Limb (tissue), 2 donors: Measurements from ENCODE around the gene SAFB2.

Experiments
- DNase-seq, 2 donors: peaks; one replicate each; pipeline ENCODE4 v3.0.0-alpha.2; 2016; ENCODE audit errors: extremely low spot score in 2 of 2

SAFB2 gene

DNA sequence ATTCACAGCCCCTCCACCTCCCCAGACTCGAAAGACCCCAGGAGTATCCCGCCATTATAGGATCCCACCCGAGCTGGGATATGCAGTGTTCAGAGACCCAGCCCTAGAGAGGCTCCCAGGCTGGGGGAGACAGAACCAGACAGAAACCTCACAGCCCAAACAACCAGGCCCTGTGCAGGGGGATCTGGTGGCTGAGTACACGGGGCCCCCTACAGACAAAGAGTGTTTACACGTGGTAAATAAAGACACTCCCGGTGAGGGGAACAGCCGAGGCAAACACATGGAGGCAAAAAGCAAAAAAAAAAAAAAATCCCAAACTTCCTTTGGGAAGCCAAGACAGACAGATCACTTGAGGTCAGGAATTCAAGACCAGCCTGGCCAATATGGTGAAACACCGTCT, 79.9 kb downstream of the SAFB2 start:
- DNase-seq, result no peak

DNA sequence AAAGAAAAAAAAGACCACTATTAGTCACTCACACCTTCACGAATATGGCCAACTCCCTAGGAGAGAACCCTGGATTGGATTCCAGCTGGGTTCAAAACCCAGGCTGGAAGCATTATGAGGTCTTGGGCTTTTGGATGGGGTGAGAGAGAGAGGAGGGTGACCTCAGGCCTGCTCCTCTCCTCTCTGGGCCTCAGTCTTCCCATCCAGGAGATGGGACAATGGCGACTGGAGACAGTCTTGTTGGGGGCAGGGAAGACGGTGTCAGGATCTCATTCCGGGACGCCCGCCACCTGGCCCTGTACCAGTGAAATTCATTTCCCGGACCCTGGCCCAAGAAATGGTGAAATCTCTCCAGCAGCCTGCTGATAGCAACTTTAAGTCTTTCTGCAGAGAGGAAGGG, 81.1 kb downstream of the SAFB2 start:
- DNase-seq, result no peak

DNA sequence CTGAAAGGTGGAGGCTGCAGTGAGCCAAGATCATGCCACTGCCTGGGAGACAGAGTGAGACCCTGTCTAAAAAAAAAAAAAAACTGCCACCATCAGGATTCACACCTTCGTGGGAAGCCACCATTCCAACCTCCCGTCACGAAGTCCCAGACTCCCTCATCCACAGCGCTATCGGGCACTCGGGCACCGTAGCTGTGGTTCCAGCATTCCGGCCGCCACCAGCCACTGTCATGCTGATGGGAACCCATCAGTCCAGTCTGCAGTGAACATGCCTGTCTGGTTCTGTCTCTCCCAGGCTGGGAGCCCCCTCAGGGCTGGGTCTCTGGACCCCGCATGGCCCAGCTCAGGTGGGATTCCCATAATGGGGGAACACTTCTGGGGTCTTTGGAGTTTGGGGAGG, 82.4 kb downstream of the SAFB2 start:
- DNase-seq, result no peak

DNA sequence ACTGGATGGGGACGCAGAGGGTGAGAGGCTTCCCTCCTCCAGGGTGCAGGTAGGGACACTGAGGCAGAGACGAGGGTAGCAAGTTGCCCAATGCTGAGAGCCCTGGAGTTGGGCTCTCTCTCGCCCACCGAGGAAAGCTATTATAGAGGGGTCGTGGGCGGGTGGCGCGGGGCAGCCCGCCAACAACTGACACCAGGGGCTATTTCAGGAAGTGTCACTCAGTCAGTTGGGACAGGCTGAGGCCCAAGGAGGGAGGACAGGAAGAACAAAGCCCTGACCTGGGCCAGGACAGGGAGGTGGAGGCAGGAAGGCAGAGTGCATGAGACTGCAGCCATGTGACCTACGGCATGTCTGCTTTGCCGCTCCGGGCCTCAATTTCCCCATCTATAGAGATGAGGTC, 84.7 kb downstream of the SAFB2 start:
- DNase-seq, result no peak
